Kidney tubule cell (primary cell): ENCODE data around the gene HCN3.
"Not testable (repeated sequence)": the region's sequence is repeated elsewhere in the genome, so short reads cannot be mapped to it uniquely, and the experiment has no call there.

Source experiments
- DNase-seq: peaks from one replicate; pipeline ENCODE4 v3.0.0-alpha.2; 2018; ENCODE audit warnings: low spot score

Gene HCN3

GRCh38 chr1:155313261-155313660, 36.0 kb downstream of the HCN3 start:
- DNase-seq = no peak

DNA sequence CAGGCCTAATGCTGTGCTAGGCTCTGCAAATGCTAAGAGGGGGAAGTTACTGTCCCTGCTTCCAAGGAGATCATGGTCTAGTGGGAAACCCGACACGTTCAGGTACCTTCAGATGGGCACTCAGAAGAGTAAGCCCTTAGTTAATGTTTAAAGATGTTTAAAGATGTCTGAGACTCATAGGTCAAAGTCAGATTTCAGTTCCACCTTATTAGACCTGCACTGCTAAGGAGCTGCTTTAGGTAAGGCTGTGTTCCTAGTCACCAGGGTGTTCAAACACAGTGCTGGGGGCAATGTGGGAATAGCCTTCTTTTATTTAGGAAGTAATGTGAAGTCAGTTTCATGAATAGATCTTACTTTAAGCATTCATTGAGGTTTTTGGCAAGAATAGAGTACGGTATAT, 39.7 kb downstream of the HCN3 start:
- DNase-seq = peak; percentile 23

DNA sequence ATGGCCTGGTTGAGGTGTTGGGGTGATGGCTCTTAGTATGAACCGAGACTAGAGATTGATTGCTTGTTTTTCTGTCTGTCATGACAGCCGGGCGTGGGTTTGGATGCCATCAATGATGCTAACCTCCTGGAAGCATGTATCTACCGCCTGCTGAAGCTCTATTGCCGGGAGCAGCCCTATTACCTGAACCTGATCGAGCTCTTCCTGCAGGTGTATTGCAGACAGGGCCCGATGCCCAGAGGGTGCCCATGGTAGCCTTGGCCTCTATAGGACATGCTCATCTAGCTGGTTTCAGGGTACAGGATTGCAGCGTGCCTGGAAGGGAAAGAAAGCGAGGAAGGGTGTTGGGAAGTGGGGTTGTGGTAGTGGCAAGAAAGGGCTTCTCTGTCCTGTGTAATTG, 40.8 kb downstream of the HCN3 start:
- no peak for DNase-seq

DNA sequence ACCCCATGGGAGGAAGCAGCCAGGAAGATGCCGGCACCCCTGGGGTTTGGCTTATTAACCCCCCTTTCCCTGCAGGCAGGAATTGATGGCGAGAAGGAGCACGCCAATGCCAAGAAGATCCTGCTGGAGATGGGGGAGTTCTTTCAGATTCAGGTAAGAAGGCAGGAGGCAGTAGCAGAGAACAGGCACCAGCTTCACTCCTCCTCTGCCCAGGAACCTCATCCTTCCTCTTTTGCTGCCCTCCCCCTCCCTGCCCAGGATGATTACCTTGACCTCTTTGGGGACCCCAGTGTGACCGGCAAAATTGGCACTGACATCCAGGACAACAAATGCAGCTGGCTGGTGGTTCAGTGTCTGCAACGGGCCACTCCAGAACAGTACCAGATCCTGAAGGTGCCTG, 42.3 kb downstream of the HCN3 start:
- DNase-seq = no peak

- no peak for DNase-seq
These were observed 43.0 kb downstream of the HCN3 start for GRCh38 chr1:155320252-155320651.

GRCh38 chr1:155320661-155321617, 43.7 kb downstream of the HCN3 start, which contains the start of gene RUSC1:
Gene RUSC1, plus strand, starts transcription at chr1:155320894. Its CDS starts 880 bp downstream, at chr1:155321774.
- peak; percentile 47 for DNase-seq

GRCh38 chr1:155321639-155322503, 44.6 kb downstream of the HCN3 start:
- no peak for DNase-seq

GRCh38 chr1:155322571-155322952, 45.3 kb downstream of the HCN3 start:
- peak; percentile 37 for DNase-seq

GRCh38 chr1:155322953-155323728, 45.9 kb downstream of the HCN3 start:
- DNase-seq = peak; percentile 96

DNA sequence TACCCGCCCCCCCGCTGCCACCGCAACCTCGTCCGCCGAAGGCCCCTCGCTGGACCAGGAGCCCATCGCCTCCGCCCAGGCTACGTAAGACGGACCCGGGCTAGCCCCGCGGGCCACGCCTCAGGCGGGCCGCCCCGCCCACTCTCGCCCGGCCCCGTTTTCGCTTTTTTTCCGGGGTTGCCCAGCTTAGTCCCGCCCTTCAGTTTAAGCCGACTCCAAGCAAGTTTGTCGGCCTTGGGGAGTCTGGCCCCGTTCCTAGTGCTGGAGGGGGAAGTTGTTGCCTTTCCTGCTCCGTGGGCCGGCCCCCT, 46.4 kb downstream of the HCN3 start:
- DNase-seq = peak; percentile 93

DNA sequence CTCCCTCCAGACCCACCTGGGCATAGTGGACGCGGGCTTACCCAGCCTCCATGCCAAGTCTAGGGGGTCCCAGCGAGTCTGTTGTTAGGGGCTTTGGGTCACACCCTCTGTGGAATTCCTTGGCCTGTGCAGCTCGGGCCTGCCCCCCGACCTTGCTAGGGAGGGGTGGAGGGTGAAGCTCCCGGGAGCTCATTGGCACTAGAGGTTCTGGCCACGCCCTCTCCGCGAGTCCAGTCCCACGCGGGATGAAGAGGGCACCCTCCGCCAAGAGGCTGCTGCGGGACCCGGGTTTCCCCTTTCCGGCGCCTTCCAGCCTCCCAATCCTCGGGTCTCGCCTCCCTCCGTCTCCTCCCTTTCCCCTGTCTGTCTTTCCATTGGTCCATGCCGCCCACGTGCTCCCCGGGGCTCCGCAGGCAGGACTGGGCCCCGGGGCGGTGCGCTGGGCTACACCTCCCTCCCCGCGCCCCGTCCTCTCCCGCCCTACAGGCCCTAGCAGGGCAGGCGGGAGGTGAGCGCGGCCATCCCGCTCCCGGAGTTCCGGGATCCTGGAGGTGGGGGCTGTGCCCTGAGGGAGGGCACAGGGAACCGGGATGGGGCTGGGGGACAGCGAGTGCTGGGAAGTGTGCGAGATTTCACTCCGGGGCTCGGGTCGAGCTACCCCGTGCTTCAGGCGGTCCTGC, 46.9 kb downstream of the HCN3 start:
- peak; percentile 99 for DNase-seq

DNA sequence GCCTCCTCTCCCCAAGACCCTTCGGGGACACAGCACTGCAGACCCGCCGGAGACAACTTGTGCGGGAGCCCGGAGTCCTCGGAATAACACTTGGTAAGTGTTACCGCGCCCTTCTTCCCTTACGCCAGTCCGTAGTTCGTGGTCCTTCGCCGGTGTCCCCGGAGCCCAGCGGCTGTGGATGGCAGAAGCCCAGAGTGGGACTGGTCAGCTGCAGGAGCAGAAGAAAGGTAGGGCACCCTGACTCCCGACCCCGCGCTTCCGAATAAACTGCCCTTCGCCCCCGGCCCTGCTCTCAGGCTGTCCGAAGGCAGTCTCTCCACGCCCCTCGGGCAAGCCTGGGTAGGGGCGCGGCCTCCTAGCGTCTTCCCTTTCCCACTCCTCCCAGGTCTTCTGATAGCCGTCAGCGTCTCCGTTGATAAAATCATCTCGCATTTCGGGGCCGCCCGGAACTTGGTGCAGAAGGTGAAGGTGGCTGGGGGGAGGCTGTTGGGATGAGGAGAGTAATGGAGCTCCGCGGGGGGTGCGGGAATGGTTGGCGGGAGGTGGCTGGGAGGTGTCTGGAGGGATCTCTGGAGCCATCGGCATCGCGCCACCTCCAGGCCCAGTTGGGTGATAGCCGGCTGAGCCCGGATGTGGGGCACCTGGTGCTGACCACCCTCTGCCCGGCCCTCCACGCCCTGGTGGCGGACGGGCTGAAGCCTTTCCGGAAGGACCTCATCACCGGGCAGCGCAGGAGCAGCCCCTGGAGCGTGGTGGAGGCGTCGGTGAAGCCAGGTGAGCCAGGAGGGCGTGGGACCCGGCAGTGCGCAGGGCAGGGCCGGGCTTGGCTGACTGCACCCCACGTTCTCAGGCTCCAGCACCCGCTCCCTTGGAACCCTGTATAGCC, 47.7 kb downstream of the HCN3 start:
- peak; percentile 81 for DNase-seq

GRCh38 chr1:155325603-155325893, 48.3 kb downstream of the HCN3 start:
- DNase-seq = no peak

DNA sequence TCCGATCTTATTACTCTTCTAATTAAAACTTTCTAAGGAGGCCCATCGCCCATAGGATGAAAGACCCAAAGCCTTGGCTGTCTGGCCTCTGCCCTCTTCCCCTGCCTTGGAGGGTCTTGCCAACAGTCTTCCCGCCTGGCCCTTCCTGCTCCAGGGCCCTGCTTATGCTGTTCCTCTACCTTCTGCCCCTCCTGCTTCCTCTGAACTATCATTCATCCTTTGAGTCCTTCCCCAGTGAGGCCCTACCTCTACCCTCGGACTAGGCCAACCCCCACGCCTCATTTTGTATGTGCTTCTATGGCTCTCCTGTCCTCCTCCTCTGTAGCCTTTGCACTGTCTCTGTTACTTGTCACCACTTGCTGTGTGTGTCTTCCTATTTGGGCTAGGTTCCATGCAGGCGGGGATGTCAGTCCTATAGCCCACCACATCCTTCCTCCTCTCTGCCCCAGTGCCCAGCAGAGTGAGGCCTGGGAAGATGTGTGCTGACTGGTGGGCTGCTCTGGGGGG, 48.8 kb downstream of the HCN3 start:
- DNase-seq = no peak

- no peak for DNase-seq
These were observed 49.4 kb downstream of the HCN3 start for GRCh38 chr1:155326631-155327037.

DNA sequence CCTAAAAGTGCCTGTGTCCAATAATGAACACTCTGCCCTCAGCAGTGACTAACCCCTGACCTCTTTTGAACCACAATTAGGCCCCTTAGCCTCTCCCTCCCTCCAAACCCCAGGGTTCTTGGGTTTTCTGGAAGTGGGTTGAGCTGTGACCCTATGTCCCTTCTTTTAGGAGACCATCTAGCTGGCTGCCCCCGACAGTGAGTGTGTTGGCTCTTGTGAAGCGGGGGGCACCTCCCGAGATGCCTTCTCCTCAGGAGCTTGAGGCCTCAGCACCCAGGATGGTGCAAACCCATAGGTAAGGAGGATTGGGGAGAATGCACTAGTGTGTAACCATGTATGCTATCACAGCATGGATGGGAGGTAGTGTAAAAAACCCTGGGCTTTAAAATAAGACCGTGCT, 50.7 kb downstream of the HCN3 start:
- no peak for DNase-seq

DNA sequence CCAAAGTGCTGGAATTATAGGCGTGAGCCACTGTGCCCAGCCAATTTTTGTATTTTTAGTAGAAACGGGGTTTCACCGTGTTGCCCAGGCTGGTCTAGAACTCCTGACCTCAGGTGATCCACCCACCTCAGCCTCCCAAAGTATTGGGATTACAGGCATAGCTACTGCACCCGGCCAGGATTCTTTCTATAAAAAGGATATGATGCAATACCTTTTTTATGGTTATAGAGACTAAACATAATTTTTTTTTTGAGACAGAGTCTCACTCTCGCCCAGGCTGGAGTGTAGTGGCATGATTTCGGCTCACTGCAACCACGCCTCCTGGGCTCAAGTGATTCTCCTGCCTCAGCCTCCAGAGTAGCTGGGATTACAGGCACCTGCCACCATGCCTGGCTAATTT, 51.6 kb downstream of the HCN3 start:
- DNase-seq = not testable (repeated sequence)

DNA sequence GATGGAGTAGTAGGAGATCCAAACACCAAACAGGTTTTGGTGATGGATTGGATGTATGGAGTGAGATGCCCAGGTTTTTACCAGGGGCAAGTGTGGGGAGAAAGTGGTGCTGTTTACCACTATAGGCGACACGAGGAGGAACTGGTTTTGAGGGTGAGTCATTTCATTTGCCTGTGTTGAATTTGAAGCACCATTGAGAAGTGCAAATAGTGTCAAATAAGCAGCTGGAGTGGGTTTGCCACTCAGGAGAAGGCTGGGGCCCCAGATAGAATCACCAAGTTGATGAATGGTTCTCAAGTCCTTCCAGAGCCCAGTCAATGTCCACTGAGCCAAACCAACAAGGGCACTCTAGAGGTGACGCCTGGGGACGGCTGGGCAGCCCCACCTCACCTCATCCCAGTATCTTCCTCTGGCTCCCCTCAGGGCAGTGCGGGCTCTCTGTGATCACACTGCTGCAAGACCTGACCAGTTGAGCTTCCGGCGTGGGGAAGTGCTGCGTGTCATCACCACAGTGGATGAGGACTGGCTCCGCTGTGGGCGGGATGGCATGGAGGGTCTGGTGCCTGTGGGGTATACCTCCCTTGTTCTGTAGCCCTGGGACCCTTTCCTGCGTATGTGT, 52.8 kb downstream of the HCN3 start:
- DNase-seq = no peak

GRCh38 chr1:155334962-155335361, 57.7 kb downstream of the HCN3 start:
- DNase-seq = no peak
